ENCODE data around the gene TMEM187.
A peak's percentile ranks its signal among the peaks of the same experiment; 100 is the strongest.

The TMEM187 gene

GRCh38 chrX:153972368-153973126 lies at the start of gene TMEM187:
Gene TMEM187, plus strand, starts transcription at chrX:153972754. Its CDS starts 9,309 bp downstream, at chrX:153982063.
- no peaks in the 10 kb centered on the region for H3K27me3 Mint-ChIP-seq
- peaks cover 27% of the 10 kb centered on the region for H3K36me3 Mint-ChIP-seq
- no peaks in the 10 kb centered on the region for H3K9me3 Mint-ChIP-seq
- peak within 1 kb of the TSS; percentile 100 for H3K4me3 Mint-ChIP-seq
- H3K27ac Mint-ChIP-seq = peak within 1 kb of the TSS; percentile 100
- H3K4me1 Mint-ChIP-seq = peaks cover 29% of the 10 kb centered on the region
- DNase-seq = peak; percentile 91
- CTCF ChIA-PET = no interaction called here

GRCh38 chrX:153922932-153923857 lies 49.4 kb upstream of the TMEM187 start:
- Mint-ChIP-seq H3K27me3 (no peaks in the 10 kb centered on the region), H3K9me3 (no peaks in the 10 kb centered on the region), H3K36me3 (peaks cover 33% of the 10 kb centered on the region), H3K27ac (peak overlapping the region; percentile 81), H3K4me1 (peaks cover 23% of the 10 kb centered on the region), H3K4me3 (peak overlapping the region; percentile 94)
- CTCF ChIA-PET = interaction anchor here (1.1 to 14.7 kb wide), 5 partner anchors 10 to 46 kb away, joined by 3 to 241 read pairs (median 7); partner anchors contain the start of gene RENBP
- no peak for DNase-seq

GRCh38 chrX:153924149-153924861 lies 48.2 kb upstream of the TMEM187 start:
- peaks cover 31% of the 10 kb centered on the region for H3K4me1 Mint-ChIP-seq
- H3K27ac Mint-ChIP-seq = peak overlapping the region; percentile 96
- CTCF ChIA-PET = interaction anchor here (0.7 to 14.7 kb wide), 7 partner anchors 9 to 115 kb away, joined by 3 to 241 read pairs (median 5); partner anchors contain the start of gene RENBP
- peak overlapping the region; percentile 94 for H3K4me3 Mint-ChIP-seq
- DNase-seq = peak; percentile 64
- peaks cover 36% of the 10 kb centered on the region for H3K36me3 Mint-ChIP-seq
- no peaks in the 10 kb centered on the region for H3K9me3 Mint-ChIP-seq
- no peaks in the 10 kb centered on the region for H3K27me3 Mint-ChIP-seq

- CTCF ChIA-PET = interaction anchor here (1.1 to 14.7 kb wide), 3 partner anchors 8 to 49 kb away, joined by 3 to 241 read pairs (median 7); partner anchors contain the start of gene RENBP
- Mint-ChIP-seq H3K36me3 (peaks cover 29% of the 10 kb centered on the region), H3K27ac (peak overlapping the region; percentile 96), H3K4me1 (peaks cover 32% of the 10 kb centered on the region), H3K4me3 (peak overlapping the region; percentile 94), H3K27me3 (no peaks in the 10 kb centered on the region), H3K9me3 (no peaks in the 10 kb centered on the region)
- no peak for DNase-seq
Observed at GRCh38 chrX:153925387-153925738, 47.2 kb upstream of the TMEM187 start.

- H3K4me1 Mint-ChIP-seq = peaks cover 38% of the 10 kb centered on the region
- H3K27me3 Mint-ChIP-seq = no peaks in the 10 kb centered on the region
- peak within 1 kb of the TSS; percentile 94 for H3K4me3 Mint-ChIP-seq
- CTCF ChIA-PET = interaction anchor here (1.1 to 14.7 kb wide), 2 partner anchors 22 to 48 kb away, joined by 3 to 241 read pairs; partner anchors contain the start of gene RENBP
- peaks cover 31% of the 10 kb centered on the region for H3K36me3 Mint-ChIP-seq
- no peaks in the 10 kb centered on the region for H3K9me3 Mint-ChIP-seq
- peak; percentile 63 for DNase-seq
- H3K27ac Mint-ChIP-seq = peak within 1 kb of the TSS; percentile 99
Observed at GRCh38 chrX:153925739-153926551, 46.6 kb upstream of the TMEM187 start, which contains the start of gene ARHGAP4. Gene ARHGAP4, minus strand, starts transcription at chrX:153926264. Its CDS starts 62 bp downstream, at chrX:153926202.

- CTCF ChIA-PET = interaction anchor here (14.7 kb wide), 1 partner anchor 22 kb away, joined by 241 read pairs; the partner anchor contains the start of gene RENBP
- DNase-seq = no peak
- Mint-ChIP-seq H3K27ac (peak overlapping the region; percentile 99), H3K9me3 (no peaks in the 10 kb centered on the region), H3K4me3 (peak overlapping the region; percentile 86), H3K36me3 (peaks cover 34% of the 10 kb centered on the region), H3K4me1 (peaks cover 41% of the 10 kb centered on the region), H3K27me3 (no peaks in the 10 kb centered on the region)
Observed at GRCh38 chrX:153926552-153926857, 46.0 kb upstream of the TMEM187 start.

GRCh38 chrX:153926858-153927671 lies 45.5 kb upstream of the TMEM187 start:
- Mint-ChIP-seq H3K27ac (peak overlapping the region; percentile 99), H3K9me3 (no peaks in the 10 kb centered on the region), H3K4me3 (peak overlapping the region; percentile 86), H3K4me1 (peaks cover 41% of the 10 kb centered on the region), H3K27me3 (no peaks in the 10 kb centered on the region), H3K36me3 (peaks cover 35% of the 10 kb centered on the region)
- DNase-seq = peak; percentile 85
- CTCF ChIA-PET = interaction anchor here (14.7 kb wide), 1 partner anchor 21 kb away, joined by 241 read pairs; the partner anchor contains the start of gene RENBP

- Mint-ChIP-seq H3K36me3 (peaks cover 29% of the 10 kb centered on the region), H3K27me3 (no peaks in the 10 kb centered on the region), H3K27ac (peak overlapping the region; percentile 99), H3K4me1 (peaks cover 36% of the 10 kb centered on the region), H3K9me3 (no peaks in the 10 kb centered on the region), H3K4me3 (peak overlapping the region; percentile 86)
- CTCF ChIA-PET = interaction anchor here (14.7 kb wide), 1 partner anchor 21 kb away, joined by 241 read pairs; the partner anchor contains the start of gene RENBP
- no peak for DNase-seq
Observed at GRCh38 chrX:153927672-153927921, 45.0 kb upstream of the TMEM187 start.

GRCh38 chrX:153927922-153928760 lies 44.4 kb upstream of the TMEM187 start:
- DNase-seq = peak; percentile 94
- Mint-ChIP-seq H3K9me3 (no peaks in the 10 kb centered on the region), H3K4me3 (peak overlapping the region; percentile 94), H3K4me1 (peaks cover 35% of the 10 kb centered on the region), H3K36me3 (peaks cover 28% of the 10 kb centered on the region), H3K27ac (peak overlapping the region; percentile 99), H3K27me3 (no peaks in the 10 kb centered on the region)
- CTCF ChIA-PET = interaction anchor here (14.7 kb wide), 1 partner anchor 20 kb away, joined by 241 read pairs; the partner anchor contains the start of gene RENBP

- H3K4me1 Mint-ChIP-seq = peaks cover 32% of the 10 kb centered on the region
- H3K27ac Mint-ChIP-seq = peak overlapping the region; percentile 97
- no peak for DNase-seq
- H3K36me3 Mint-ChIP-seq = peaks cover 28% of the 10 kb centered on the region
- H3K9me3 Mint-ChIP-seq = no peaks in the 10 kb centered on the region
- CTCF ChIA-PET = interaction anchor here (14.7 kb wide), 1 partner anchor 19 kb away, joined by 241 read pairs; the partner anchor contains the start of gene RENBP
- peak overlapping the region; percentile 94 for H3K4me3 Mint-ChIP-seq
- no peaks in the 10 kb centered on the region for H3K27me3 Mint-ChIP-seq
Observed at GRCh38 chrX:153928846-153929245, 43.7 kb upstream of the TMEM187 start.

- peaks cover 33% of the 10 kb centered on the region for H3K4me1 Mint-ChIP-seq
- peak overlapping the region; percentile 94 for H3K4me3 Mint-ChIP-seq
- no peaks in the 10 kb centered on the region for H3K9me3 Mint-ChIP-seq
- DNase-seq = no peak
- H3K27ac Mint-ChIP-seq = peak overlapping the region; percentile 37
- CTCF ChIA-PET = interaction anchor here (14.7 kb wide), 1 partner anchor 19 kb away, joined by 241 read pairs; the partner anchor contains the start of gene RENBP
- H3K27me3 Mint-ChIP-seq = no peaks in the 10 kb centered on the region
- peaks cover 21% of the 10 kb centered on the region for H3K36me3 Mint-ChIP-seq
Observed at GRCh38 chrX:153929576-153929975, 43.0 kb upstream of the TMEM187 start.

All from activated naive CD4-positive, alpha-beta T cell treated with anti-CD3 and anti-CD28 coated beads, Interleukin-2, amount 10 ng/mL, durations not matched to agents 7 days and 5 days (primary cell).